Kidney tubule cell (primary cell): ENCODE data around the gene CRIP2.

Experiments
- DNase-seq: peaks from one replicate; pipeline ENCODE4 v3.0.0-alpha.2; 2018; ENCODE audit warnings: low spot score

The CRIP2 gene

GRCh38 chr14:105487986-105488777 lies 13.6 kb downstream of the CRIP2 start:
- DNase-seq, result no peak

DNA sequence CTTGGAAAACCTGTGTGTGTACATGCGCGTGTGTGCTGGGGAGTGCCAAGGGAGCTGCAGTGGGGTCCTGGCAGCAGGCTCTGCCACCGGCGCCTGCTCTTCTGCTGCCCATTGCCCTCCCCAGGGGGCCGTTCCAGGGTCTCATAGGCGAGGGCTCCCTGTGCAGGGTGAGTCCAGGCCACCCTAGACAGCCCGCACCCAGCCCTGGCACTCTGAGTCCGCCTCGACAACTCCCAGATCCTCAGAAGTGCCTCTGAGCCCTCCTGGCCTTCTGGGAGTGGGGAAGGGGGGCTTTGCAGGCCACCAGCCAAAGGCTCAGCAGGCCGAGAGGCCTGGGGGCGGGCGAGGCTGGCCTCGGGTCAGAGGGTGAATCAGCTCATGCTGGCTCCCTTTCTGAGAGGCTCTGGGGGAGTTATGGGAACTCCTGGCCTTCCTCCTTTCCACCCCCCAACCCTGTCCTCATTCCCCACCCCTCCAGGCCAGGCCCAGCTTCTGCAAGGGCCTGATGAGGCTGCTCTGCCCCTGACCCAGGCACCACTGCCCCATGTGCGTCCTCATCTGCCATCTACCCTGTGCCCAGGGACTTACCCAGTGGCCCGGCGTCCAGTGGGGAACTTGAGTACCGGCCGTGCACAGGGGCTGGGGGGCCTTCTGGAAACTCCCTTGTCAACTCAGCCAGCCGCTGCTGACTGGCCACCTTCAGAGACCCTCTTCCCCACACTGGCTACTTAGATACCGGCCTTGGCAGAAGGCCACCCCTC lies 14.3 kb downstream of the CRIP2 start:
- DNase-seq, result no peak

- peak; percentile 90 for DNase-seq
These were observed 15.1 kb downstream of the CRIP2 start for GRCh38 chr14:105489542-105490266.

- peak; percentile 23 for DNase-seq
These were observed 15.6 kb downstream of the CRIP2 start for GRCh38 chr14:105490267-105490571.

- DNase-seq, result peak; percentile 100
These were observed 16.1 kb downstream of the CRIP2 start, which contains the start of gene TEDC1 for GRCh38 chr14:105490572-105491365. TEDC1 (plus strand) TSS chr14:105491246; CDS start chr14:105491376, 130 bp downstream.

DNA sequence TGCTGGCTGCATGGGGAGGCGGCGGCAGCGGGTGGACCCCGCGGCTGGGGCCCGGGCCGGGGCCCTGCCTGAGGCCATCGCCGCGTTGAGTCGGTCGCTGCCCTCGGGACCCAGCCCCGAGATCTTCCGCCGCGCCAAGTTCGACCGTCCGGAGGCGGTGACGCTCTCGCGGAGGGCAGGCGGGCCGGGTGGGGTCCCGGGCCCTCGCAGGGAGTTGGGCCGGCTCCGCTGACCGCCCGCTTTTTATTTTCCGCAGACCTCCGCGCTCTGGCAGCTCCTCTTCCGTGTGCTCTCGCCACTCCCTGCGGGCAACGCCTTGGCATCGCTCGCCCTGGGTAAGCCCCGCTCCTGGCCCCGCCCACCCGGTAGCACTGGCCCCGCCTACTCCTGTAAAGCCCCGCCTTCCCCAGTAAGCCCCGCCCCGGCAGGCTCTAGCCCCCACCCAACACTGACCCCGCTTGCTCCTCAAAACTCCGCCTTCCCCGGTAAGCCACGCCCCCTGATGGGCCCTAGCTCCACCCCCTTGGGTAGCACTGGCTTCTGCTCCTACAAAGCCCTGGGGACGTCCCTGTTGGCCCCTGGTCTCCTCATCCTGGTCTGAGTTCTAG lies 16.8 kb downstream of the CRIP2 start:
- peak; percentile 80 for DNase-seq

GRCh38 chr14:105492031-105492970 lies 17.7 kb downstream of the CRIP2 start:
- DNase-seq, result no peak

GRCh38 chr14:105492971-105493871 lies 18.6 kb downstream of the CRIP2 start:
- DNase-seq, result no peak

- no peak for DNase-seq
These were observed 19.4 kb downstream of the CRIP2 start for GRCh38 chr14:105493921-105494605.

- no peak for DNase-seq
These were observed 19.9 kb downstream of the CRIP2 start for GRCh38 chr14:105494606-105494929.

- DNase-seq, result no peak
These were observed 20.7 kb downstream of the CRIP2 start for GRCh38 chr14:105495101-105495989.

DNA sequence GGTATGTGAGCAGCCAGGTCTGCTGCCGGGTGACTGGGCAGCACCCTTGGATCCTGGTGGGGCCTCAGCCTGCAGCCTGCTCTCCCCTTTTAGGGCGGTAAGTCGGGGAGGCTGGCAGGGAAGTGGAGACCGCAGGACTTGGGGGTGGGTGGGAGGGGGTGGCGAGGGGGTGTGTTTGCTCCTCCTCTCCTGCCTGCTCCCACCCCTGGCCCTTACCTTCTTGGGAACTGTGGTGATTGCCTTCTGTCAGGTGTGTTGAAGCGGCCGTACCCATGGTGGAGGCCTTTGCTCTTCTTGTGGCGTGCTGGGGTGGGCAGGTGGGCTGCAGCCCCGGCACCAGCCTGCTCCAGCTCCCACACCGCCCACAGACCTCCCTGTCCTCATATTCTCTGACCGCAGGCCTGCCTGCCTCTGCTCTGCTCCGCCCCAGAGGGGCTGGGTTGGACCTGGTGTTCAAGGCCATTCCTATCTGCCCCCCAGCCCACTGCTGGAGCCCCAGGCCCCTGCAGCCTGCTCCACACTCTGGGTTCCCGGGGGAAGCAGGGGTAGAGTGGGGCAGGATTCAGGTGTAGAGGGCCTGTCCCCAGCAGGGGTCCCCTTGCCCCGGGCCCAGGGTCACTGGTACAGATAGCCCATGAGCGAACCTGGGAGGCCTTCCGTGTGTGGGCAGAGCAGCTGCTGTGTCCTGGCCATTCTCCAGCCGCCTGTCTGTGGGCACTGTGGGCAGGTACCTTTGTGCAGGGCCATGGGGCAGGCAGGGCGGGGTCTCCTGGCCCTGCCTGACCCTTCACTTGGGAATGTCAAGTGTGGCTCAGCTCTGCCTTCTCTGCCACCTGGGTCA lies 21.6 kb downstream of the CRIP2 start:
- no peak for DNase-seq

GRCh38 chr14:105496831-105497591 lies 22.4 kb downstream of the CRIP2 start:
- DNase-seq, result no peak

GRCh38 chr14:105497671-105498429 lies 23.2 kb downstream of the CRIP2 start:
- DNase-seq, result no peak
